Endothelial cell of umbilical vein (primary cell): Measurements from ENCODE around the gene CNTNAP2. TPM values are rescaled to one million over a fixed set of nuclear protein-coding genes. Genes with fewer than 3 reads are reported as not detected.

Experiments used
- BruUV-seq: library from RNA; stranded (reverse); fragments of 400-500 nt; replicated peaks from 2 replicates; lab custom pipeline; 2021; lab: Mats Ljungman, UMichigan
- CTCF ChIA-PET: fragments of 300-600, 350-600 bp; sonication (Branson Sonifier 250); formaldehyde crosslinking; loops from one replicate; lab custom pipeline; 2021; ENCODE audit warnings: antibody characterized with exemption, inconsistent platforms; lab: Charles Lee
- POLR2A ChIA-PET: fragments of 300-600, 350-600 bp; sonication (Branson Sonifier 250); formaldehyde crosslinking; loops from one replicate; lab custom pipeline; 2021; ENCODE audit warnings: antibody characterized with exemption, inconsistent platforms; lab: Charles Lee
- DNase-seq: peaks from one replicate; pipeline ENCODE4 v3.0.0-alpha.2; 2011; ENCODE audit warnings: low read depth, low spot score
- FAIRE-seq: peaks from 2 replicates; lab custom pipeline; 2011; peaks lifted over from hg19 to GRCh38; lab: Jason Lieb, UNC
- H2AFZ ChIP-seq: 2 replicates; pipeline ENCODE4 v1.6.0; 2012; ENCODE audit warnings: low read depth, low read length, control low read depth, inconsistent platforms
- H3K27ac ChIP-seq: 2 replicates; pipeline ENCODE4 v1.5.1; 2011; ENCODE audit warnings: low read depth, mild to moderate bottlenecking, control low read depth, low read length, moderate library complexity; ENCODE audit not compliant: insufficient read depth
- H3K27me3 ChIP-seq, 2 experiments: 2 replicates each; pipeline versions ENCODE4 v1.6.0 to v1.6.1; 2011; ENCODE audit warnings: low read length in 2 of 2, mixed read lengths in 1 of 2; ENCODE audit not compliant: control insufficient read depth in 2 of 2, insufficient read depth in 2 of 2
- H3K36me3 ChIP-seq, 2 experiments: 2 replicates in 1 of 2; 3 replicates in 1 of 2; pipeline ENCODE4 v1.5.1; 2011; ENCODE audit warnings: low read length in 2 of 2, mild to moderate bottlenecking in 1 of 2, moderate library complexity in 1 of 2; ENCODE audit not compliant: control insufficient read depth in 2 of 2, insufficient read depth in 2 of 2; ENCODE audit errors: extremely low read depth in 1 of 2
- H3K4me1 ChIP-seq: 3 replicates; pipeline ENCODE4 v1.5.1; 2011; ENCODE audit warnings: mild to moderate bottlenecking, low read length; ENCODE audit not compliant: control insufficient read depth, insufficient read depth; ENCODE audit errors: extremely low read depth
- H3K4me2 ChIP-seq: 2 replicates; pipeline ENCODE4 v1.6.1; 2011; ENCODE audit warnings: low read length, control low read depth, mixed read lengths; ENCODE audit not compliant: insufficient read depth
- H3K4me3 ChIP-seq, 3 experiments: fragments of 200-600 bp in 1 of 3; sonication (generic), shearing (Covaris generic) in 1 of 3; replicated peaks in 1 of 3; 2 replicates each; pipeline ENCODE4 v1.5.1; 2011 to 2016; ENCODE audit warnings: control low read depth in 3 of 3, low read length in 3 of 3, mild to moderate bottlenecking in 2 of 3, inconsistent platforms in 1 of 3, low read depth in 1 of 3, moderate library complexity in 1 of 3; ENCODE audit not compliant: insufficient read depth in 1 of 3
- H3K79me2 ChIP-seq: 2 replicates; pipeline ENCODE4 v1.6.0; 2012; ENCODE audit warnings: low read length, inconsistent platforms; ENCODE audit not compliant: control insufficient read depth, insufficient read depth
- H3K9ac ChIP-seq: replicated peaks from 2 replicates; pipeline ENCODE3; 2011; ENCODE audit warnings: low read length, control low read depth; ENCODE audit not compliant: insufficient read depth; ENCODE audit errors: extremely low read depth
- H3K9me1 ChIP-seq: replicated peaks from 3 replicates; pipeline ENCODE4 v1.6.0; 2011; ENCODE audit warnings: mild to moderate bottlenecking, low read length; ENCODE audit not compliant: control insufficient read depth, insufficient read depth; ENCODE audit errors: extremely low read depth
- H3K9me3 ChIP-seq: replicated peaks from 2 replicates; pipeline ENCODE4 v1.5.1; 2012; ENCODE audit warnings: low read length, inconsistent platforms; ENCODE audit not compliant: control insufficient read depth, insufficient read depth
- H4K20me1 ChIP-seq: replicated peaks from 2 replicates; pipeline ENCODE3; 2011; ENCODE audit warnings: mild to moderate bottlenecking, low read length; ENCODE audit not compliant: control insufficient read depth, insufficient read depth; ENCODE audit errors: extremely low read depth
- EZH2 ChIP-seq: IDR thresholded peaks from 2 replicates; pipeline ENCODE4 v1.6.1; 2012; ENCODE audit warnings: borderline replicate concordance, low read depth, mild to moderate bottlenecking, moderate library complexity, low read length, inconsistent platforms; ENCODE audit not compliant: severe bottlenecking
- FOS ChIP-seq: IDR thresholded peaks from 2 replicates; pipeline ENCODE4 v1.6.1; 2011; ENCODE audit warnings: mild to moderate bottlenecking, low read length, moderate library complexity, borderline replicate concordance; ENCODE audit not compliant: insufficient read depth
- GATA2 ChIP-seq: IDR thresholded peaks from 2 replicates; pipeline ENCODE4 v1.7.0; 2011; ENCODE audit warnings: low read depth, mild to moderate bottlenecking, moderate library complexity, mixed read lengths, low read length; ENCODE audit not compliant: insufficient read length, insufficient read depth
- JUN ChIP-seq: IDR thresholded peaks from 2 replicates; pipeline ENCODE4 v1.6.1; 2011; ENCODE audit warnings: borderline replicate concordance, low read depth; ENCODE audit not compliant: insufficient read length, insufficient read depth
- MAX ChIP-seq: IDR thresholded peaks from 2 replicates; pipeline ENCODE4 v1.6.1; 2011; ENCODE audit not compliant: insufficient read depth, insufficient read length
- MYC ChIP-seq: IDR thresholded peaks from one replicate; pipeline ENCODE4 v1.6.1; 2011; ENCODE audit warnings: mild to moderate bottlenecking, low read depth, low read length
- POLR2A ChIP-seq: IDR thresholded peaks from 2 replicates; pipeline ENCODE4 v1.6.1; 2012; ENCODE audit warnings: low read depth, mild to moderate bottlenecking, control low read depth, low read length
- POLR2AphosphoS5 ChIP-seq: IDR thresholded peaks from 2 replicates; pipeline ENCODE4 v1.6.1; 2012; ENCODE audit warnings: low read depth, mild to moderate bottlenecking, control low read depth, low read length, moderate library complexity; ENCODE audit not compliant: insufficient read depth
- dilution Hi-C: fragments of 300-500 bp; cut with MboI; formaldehyde crosslinking; loops from one replicate; pipeline ENCODE4 v1.15.0; 2019; ENCODE audit warnings: low sequenced_read_pairs; ENCODE audit not compliant: extremely low pct_ligation_motif_present
- intact Hi-C: fragments of 100-400 bp; cut with micrococcal nuclease; formaldehyde crosslinking; loops from one replicate; pipeline ENCODE4 v1.10.0; 2022
- polyA plus RNA-seq, 4 experiments: library from polyadenylated mRNA; depleted of rRNA in 3 of 4; stranded (reverse) in 3 of 4; unstranded in 1 of 4; fragments of >200 nt; gene quantifications; 2 replicates each; pipeline versions ENCODE4 v1.2.1 to v1.2.3, GENCODE V29; 2011 to 2012; ENCODE audit warnings: missing spikeins in 1 of 4
- total RNA-seq: library from RNA; stranded (reverse); gene quantifications from 2 replicates; pipeline ENCODE4 v1.2.3, GENCODE V29; 2021
- TF ChIP-seq, protein P1 (sequence below), 2 donors: IDR thresholded peaks; 1 replicate in 1 of 2; 2 replicates in 1 of 2; pipeline ENCODE4 v1.5.1; 2011; ENCODE audit warnings: low read length in 2 of 2, mild to moderate bottlenecking in 2 of 2, moderate library complexity in 2 of 2, control low read depth in 1 of 2, inconsistent platforms in 1 of 2, low read depth in 1 of 2; ENCODE audit not compliant: insufficient read depth in 1 of 2; ENCODE audit errors: extremely low read depth in 1 of 2

CNTNAP2 gene
- total and polyA plus RNA-seq, 2 donors (not counting 3 experiments of a cell fraction or from before 2014, with no cell fraction given), result not detected

GRCh38 chr7:146619641-146620040 lies 503.0 kb downstream of the CNTNAP2 start:
- Histone ChIP-seq H2AFZ (no peak overlapping the region), H3K36me3 (no peaks in the 10 kb centered on the region), H3K9me1 (no peaks in the 10 kb centered on the region), H3K9ac (no peak overlapping the region), H3K4me1 (no peaks in the 10 kb centered on the region), H3K27me3 (no peaks in the 10 kb centered on the region), H3K9me3 (peaks cover 5% of the 10 kb centered on the region), H3K4me3 (no peak overlapping the region), H3K79me2 (no peaks in the 10 kb centered on the region), H3K27ac (no peak overlapping the region), H3K4me2 (no peak overlapping the region), H4K20me1 (no peaks in the 10 kb centered on the region)
- intact Hi-C loops (no loop called here), dilution Hi-C loops (no loop called here)
- FAIRE-seq (no peak), DNase-seq (no peak)
- ChIA-PET POLR2A (no interaction called here), CTCF (no interaction called here)
- no TSS peak for BruUV-seq
- TF ChIP-seq POLR2AphosphoS5, result no peak

DNA sequence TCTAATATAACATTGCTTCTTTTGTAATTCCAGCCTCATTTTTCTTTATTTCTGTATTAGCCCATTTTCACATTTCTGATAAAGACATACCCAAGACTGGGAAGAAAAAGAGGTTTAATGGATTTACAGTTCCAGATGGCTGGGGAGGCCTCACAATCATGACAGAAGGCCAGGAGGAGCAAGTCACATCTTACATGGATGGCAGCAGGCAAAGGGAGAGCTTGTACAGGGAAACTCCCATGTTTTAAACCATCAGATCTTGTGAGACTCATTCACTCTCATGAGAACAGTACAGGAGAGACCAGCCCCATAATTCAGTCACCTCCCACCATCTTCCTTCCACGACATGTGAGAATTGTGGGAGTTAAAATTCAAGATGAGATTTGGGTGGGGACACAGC lies 510.3 kb downstream of the CNTNAP2 start:
- no peak overlapping the region for H3K9ac ChIP-seq
- no peak overlapping the region for H3K4me2 ChIP-seq
- no peaks in the 10 kb centered on the region for H3K4me1 ChIP-seq
- H3K4me3 ChIP-seq, result no peak overlapping the region
- no peak overlapping the region for H2AFZ ChIP-seq
- no peaks in the 10 kb centered on the region for H3K9me1 ChIP-seq
- no peak overlapping the region for H3K27ac ChIP-seq
- no peaks in the 10 kb centered on the region for H3K36me3 ChIP-seq
- H3K27me3 ChIP-seq, result no peaks in the 10 kb centered on the region
- no peaks in the 10 kb centered on the region for H4K20me1 ChIP-seq
- FAIRE-seq (no peak), DNase-seq (no peak)
- POLR2A ChIA-PET, result no interaction called here
- peaks cover 2% of the 10 kb centered on the region for H3K9me3 ChIP-seq
- dilution Hi-C loops, result no loop called here
- TF ChIP-seq FOS, result no peak
- TF ChIP-seq POLR2A, result no peak
- TF ChIP-seq, protein P1, sequence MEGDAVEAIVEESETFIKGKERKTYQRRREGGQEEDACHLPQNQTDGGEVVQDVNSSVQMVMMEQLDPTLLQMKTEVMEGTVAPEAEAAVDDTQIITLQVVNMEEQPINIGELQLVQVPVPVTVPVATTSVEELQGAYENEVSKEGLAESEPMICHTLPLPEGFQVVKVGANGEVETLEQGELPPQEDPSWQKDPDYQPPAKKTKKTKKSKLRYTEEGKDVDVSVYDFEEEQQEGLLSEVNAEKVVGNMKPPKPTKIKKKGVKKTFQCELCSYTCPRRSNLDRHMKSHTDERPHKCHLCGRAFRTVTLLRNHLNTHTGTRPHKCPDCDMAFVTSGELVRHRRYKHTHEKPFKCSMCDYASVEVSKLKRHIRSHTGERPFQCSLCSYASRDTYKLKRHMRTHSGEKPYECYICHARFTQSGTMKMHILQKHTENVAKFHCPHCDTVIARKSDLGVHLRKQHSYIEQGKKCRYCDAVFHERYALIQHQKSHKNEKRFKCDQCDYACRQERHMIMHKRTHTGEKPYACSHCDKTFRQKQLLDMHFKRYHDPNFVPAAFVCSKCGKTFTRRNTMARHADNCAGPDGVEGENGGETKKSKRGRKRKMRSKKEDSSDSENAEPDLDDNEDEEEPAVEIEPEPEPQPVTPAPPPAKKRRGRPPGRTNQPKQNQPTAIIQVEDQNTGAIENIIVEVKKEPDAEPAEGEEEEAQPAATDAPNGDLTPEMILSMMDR (IDR thresholded peaks at IDR 0.05; ENCODE audit: extremely low read depth in 1 of 2, insufficient read depth in 1 of 2, low read depth in 1 of 2, low read length in 2 of 2), result no peak
- no peak for TF ChIP-seq MAX
- no peak for TF ChIP-seq EZH2
- TF ChIP-seq MYC, result no peak
- no peak for TF ChIP-seq JUN
- no peak for TF ChIP-seq POLR2AphosphoS5
- TF ChIP-seq GATA2, result no peak
- BruUV-seq, result no TSS peak
- CTCF ChIA-PET, result no interaction called here
- intact Hi-C loops, result no loop called here
- H3K79me2 ChIP-seq, result no peaks in the 10 kb centered on the region
